OCI-M1 (cell line): Measurements from ENCODE around the gene AK8.
"Not testable (repeated sequence)": the region's sequence is repeated elsewhere in the genome, so short reads cannot be mapped to it uniquely, and the experiment has no call there.

Experiments used
- DNase-seq: peaks from one replicate; lab custom pipeline; 2025; lab: John Stamatoyannopoulos, UW

The AK8 gene

DNA sequence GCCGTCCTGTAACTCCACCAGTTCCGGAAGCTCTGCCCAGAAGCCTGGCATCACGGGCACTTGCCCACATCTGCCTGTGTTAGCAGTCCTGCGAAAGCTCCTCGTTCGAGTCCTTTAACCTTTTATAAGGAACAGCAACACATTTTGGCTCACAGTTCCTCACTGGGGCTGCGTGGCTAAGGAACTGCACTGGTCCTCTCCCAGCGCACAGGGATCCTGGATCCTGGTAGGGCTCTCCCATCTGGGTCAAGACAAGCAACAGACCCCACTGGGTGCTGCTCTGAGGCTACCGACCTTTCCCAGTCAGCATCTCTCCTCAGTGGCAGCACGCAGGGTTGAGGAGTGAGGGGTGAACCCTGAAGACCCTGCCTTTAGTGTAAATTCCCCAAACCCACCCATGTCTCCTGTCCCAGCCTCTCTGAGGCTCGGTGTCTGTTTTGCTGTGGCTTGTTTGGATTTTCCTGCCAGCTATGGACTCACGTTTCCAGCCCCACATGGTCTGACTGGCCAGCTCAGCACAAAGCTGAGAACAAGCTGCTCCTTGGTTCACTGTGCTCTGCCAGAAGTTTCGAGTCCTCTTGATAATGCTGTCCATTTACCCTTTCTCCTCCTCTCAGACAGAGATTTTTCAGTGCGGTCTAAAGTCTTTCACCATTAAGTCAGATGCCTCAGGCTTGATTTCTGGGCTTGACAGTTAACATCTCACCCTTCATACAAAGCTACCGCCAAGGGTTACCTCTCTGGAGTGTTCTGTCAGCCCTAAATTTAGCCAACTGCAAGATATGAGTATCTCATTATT, 80.0 kb downstream of the AK8 start:
- DNase-seq, result peak; percentile 71

DNA sequence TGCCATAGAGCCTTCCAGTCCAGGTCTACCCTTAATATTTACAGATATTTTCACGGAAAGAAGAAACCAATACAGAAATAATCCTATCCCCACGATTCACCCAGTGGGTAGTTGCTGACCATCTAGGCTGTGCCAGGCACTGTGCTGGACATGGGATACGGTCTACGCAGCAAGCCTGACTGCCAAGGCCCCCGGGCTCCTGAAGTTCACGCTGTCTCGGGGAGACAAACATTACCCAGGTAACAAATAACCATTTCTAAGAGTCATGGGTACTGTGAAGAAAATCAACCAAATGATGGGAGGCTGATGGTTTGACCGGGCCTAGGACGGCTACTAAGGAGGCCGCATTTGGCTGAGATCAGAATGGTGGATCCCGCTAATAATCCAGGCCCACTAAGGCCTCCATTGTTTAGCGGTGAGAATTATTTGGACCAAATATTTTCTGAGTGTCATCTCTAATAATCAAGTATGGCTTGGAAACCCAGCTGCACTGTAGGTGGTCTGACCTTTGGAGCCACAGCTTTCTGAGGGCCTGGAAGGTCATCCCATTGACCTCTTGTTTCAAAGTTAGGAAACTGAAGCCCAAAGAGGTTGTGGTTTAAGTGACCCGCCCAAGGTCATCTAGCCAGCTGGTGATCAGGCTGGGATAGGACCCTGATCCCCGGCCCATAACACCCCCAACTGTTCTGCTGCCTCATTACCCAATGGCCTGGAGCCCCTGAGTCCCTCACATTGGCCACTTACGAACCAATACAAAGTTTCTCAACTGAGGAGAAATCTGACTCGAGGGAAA, 82.4 kb downstream of the AK8 start:
- DNase-seq, result no peak

DNA sequence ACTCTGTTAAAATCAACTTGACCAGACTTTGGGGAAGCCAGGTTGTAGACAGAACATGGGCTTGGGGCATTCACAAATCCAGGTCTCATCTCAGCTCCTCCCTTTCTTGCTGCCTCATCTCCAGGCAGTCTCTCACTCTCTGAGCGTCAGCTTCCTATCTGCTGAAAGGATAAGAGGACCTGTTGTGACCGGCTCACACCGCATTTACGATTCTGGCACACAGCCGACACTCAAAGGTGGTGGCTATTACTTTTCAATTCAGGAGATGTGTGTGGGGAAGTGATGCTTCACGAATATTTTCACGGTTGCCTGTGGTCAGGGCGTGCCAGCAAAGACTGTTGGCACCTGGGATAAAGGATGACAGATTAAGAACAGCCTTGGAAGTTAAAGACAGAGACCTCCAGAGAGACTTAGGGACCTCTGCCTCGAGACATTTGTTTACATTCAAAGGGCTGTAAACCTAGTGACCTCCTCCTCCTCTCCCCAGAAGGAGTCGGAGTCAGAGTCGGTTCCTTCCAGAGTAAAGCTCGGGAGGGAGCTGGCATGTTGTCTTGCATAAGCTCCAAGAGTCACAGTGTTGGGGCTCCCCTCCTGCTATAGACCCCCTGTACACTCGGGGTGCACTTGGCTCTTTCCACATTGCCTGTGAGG, 83.2 kb downstream of the AK8 start:
- peak; percentile 65 for DNase-seq

DNA sequence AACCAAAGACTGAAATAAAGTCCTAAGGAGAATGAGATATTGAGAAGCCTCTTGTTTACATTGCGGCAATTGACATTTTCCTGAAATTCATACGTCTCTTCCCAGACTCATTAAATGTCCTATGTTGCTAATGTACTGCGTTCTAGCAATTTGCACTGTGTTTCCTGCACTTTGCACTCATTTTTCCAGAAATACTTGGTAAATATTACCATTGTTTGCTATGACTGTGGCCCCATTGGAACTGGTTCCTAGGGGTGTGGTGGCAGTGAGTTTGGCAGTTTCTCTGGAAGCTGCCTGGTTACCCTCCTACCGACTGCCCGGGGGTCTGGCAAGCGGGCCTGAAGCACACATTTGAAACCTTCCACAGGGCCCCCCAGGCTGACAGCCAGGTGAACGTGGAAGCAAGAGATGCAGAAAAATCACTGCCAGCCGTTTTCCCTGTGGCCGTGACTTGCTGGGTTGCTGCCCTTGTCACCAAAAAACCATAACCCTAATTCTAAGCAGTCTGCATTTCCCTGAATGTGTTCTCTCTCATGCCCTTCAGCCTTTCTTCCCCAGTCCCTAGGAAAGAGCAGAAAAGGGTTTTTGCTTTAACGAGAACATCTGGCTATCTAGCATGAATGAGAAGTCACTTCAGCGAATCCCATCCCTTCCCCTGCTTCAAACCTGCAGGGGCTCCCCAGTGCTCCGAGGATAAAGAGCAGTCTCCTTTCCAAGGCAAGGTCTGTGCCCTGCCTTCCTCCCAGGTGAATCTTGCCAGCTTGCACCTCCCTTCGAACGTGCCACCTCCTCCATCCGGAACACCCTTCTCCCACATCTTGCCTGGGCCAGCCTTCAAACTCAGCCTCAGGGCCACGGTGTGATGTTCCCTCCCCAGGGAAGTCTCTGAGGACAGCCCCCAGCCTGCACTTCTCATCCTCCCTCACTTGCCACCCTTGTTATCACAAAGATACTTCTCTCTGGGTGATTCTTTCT, 84.2 kb downstream of the AK8 start:
- no peak for DNase-seq

DNA sequence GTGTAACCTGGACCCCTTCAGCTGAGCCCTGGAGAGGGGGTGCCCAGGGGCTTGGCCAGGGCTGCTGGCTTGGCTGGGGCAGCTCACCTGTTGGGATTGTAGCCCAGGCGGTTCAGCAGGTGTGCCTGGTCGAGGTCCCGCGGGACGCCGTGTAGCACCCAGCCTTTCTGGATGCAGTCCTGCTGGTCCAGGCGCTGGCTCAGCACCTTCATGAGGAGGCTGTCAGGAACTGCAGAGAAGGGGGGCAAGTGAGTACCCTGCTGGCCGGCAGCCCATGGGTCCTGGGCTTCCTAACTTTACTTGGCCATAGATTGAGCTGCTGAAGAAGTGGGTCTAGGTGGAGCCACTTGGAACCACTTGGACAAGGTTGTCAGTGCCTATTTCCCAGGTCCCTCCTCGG, 85.5 kb downstream of the AK8 start:
- no peak for DNase-seq

DNA sequence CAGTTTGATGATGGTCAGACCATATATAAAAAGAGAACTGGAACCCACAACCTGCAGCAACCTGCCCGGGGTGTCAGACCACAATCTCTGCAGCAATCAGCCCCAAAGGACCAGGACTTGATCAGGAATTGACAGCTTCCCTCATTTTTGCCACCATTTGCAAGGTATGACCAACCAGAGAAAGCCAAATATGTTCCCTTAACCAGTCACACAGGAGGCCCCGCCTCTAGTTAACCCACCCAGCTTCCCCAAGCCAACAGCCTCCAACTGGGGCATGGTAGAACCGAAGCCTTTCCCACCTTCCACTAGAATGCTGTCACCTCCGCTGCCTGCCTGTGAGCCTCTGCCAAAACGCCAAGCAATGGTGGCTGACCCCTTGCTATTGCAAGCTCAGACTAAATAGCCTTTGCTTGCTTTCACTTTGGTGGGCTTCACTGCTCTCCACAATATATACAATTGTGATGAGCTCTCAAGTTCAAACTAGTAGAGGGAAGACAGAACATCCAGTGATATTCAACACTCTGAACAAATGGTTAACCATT, 86.3 kb downstream of the AK8 start:
- no peak for DNase-seq

DNA sequence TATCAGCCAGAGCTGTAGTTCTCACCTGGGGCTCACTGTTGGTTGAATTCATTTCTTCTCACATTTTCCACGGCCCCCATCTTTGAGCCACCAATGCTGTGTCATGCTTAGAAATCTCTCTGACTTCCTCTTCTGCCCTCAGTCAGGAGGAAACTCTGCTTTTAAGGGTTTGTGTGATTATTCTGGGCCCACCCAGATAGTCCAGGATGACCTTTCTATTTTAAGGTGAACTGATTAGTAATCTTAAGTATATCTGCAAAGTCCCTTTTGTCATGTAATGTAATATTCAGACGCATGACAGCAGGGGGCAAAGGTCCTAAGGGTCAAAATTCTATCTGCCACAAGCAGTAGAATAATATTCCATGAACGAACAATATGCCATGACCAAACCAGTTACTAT, 88.4 kb downstream of the AK8 start:
- peak; percentile 83 for DNase-seq

DNA sequence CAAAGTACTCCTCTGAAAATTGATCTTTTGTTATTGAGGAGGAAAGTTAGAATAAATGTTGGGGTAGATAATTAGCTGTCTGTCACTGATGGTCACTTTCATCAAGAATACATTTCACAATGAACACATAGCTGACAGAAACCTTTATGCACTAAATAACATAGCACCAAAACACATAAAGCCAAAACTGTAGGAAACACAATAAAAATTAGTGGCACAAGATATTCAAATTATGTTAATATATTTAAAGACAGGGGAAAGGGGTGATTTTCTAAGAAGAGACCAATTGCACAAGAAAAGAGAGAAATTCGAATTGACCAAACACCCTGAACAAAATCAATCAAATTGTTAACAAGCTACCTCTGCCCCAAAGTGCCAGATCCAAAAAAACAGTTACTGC, 89.7 kb downstream of the AK8 start:
- no peak for DNase-seq

DNA sequence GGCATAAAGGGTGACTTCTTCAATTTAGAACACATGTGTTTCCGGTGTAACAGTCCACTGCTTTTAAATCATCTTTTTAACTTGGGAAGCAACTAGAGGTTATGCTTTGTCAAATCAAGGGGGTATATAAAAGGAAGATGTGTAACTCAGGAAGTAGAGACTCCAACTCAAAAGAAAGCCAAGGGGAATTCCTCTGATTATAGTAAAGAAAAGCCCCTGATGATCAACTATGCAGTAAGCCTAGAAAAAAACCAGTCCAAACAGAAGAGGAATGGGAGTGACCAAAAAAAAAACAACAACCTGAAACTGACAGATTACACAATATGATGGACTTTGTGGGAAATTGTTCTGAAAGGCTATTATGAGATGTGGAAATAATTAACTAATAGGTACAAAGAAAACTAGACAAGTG, 90.3 kb downstream of the AK8 start:
- peak; percentile 36 for DNase-seq

DNA sequence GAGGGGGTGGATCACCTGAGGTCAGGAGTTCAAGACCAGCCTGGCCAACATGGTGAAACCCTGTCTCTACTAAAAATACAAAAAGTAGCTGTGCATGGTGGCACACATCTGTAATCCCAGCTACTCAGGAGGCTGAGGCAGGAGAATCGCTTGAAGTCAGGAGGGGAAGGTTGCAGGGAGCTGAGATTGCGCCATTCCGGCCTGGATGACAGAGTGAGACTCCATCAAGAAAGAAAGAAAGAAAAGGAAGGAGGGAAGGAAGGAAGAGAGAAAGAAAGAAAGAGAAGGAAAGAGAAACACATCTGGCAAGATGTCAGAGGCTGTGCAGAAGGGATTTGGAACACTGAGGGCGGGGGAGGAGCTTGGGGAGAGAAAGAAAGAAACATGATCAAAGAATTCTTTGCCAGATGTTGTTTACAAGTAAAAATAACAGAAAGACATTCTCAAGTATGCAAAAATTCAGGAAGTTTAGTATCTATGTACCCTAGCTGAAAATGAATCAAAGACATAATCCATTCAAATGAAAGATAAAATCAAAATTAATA, 93.7 kb downstream of the AK8 start:
- no peak for DNase-seq

DNA sequence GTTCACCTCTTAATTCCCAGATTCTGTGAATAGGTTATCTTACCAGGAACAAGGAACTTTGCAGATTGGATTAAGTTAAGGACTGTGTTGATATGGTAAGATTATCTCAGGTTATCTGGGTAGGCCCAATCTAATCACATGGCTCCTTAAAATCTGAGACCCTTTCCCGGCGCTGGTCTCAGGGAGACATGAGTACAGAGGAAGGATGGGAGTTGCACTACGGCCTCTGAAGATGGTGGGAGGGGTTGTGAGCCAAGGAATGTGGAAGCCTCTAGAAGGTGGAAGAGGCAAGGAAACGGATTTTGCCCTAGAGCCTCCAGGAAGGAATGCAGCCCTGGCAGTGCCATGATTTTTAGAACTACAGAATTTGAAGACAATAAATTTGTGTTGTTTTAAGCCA, 95.1 kb downstream of the AK8 start:
- no peak for DNase-seq

DNA sequence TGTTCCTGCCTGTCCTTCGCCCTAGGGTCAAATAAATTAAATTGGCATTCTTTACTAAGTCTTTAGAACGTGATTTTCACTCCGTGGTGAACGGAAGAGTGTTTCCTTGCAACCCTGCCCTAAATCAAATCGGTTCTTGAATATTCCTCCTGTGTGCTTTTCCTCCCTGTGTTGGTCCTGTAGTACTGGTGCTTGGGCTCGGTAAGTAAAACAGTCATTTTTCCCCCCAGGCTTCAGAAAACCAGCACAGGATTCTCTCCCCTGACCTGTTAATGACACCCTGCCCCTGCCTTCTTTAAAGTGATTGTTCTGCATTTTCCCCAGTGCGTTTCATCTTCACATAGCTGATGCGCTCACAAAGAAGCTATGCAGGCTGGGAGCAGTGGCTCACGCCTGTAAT, 96.0 kb downstream of the AK8 start:
- DNase-seq, result no peak

DNA sequence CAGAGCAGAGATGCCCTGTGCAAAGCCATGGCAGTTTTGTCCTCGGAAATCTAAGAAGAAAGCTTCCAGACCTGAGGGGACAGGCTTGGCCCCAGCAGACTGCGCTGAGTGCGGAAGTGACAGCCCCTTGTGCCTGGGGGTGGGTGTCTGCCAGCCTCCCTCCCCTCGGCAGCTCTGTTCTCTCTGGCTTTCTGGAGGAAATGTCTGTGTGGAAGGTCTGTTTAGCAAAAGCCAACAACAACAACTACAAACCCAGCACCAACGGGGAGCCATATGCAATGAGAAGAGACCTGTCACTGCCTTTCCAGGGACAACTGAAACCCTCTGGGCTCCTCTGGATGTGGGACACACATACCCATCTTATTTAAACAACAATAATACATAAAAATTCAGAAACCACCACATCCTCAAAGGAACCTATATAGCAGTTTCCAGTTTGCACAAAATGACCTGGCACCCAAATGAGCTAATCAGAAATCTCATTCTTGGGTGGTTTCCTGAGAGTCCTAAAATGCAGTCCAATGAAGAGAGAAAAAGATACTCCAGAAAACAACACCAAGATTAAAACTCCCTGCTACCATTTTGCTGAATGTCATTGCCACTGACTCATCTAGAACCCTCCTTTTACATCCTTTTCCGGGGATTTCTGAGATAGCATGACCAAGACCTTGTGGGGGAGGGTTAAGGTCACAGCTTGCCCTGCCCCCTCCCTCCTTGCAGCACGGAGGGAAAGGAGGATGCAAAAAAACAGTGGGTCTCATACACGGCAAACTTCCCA, 97.7 kb downstream of the AK8 start:
- DNase-seq, result peak; percentile 69

DNA sequence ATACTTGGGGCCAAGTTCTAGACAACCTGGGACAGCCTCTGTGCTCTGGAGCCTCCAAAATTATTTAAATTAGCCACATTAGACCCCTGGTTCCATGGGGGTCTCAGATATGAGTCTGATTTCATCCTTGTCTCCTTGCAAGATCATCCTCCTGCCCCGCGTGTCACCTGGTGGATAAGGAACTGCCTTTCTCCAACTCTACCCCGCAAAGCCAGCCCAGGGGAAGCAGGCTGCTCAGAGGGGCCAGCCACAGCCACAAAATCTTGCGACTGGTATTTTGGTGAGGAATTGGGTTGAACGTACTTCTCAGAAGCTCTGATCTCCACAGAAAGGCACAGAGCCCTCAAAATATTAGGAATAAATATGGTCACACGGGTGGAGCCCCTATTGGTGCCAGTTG, 101.2 kb downstream of the AK8 start:
- no peak for DNase-seq

DNA sequence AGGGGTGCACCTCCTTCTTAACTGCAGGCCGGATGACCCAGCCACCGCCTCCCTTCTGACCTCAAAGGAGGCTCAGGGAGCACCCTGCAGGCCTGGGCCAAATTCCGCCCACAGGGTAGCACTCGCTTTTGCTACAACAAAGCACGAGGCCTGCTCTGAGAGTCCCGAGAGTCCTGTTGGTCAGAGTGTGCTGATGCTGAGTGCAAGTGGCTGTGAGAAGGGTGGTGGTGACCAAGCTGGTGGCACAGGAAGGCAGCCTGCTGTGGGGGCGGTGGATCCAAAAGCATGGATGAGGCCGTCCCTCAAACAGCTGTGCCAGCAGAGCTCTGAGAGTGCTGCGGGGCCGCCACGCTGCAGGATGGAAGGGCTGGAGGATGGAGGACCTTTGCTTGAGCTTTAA, 101.8 kb downstream of the AK8 start:
- no peak for DNase-seq

DNA sequence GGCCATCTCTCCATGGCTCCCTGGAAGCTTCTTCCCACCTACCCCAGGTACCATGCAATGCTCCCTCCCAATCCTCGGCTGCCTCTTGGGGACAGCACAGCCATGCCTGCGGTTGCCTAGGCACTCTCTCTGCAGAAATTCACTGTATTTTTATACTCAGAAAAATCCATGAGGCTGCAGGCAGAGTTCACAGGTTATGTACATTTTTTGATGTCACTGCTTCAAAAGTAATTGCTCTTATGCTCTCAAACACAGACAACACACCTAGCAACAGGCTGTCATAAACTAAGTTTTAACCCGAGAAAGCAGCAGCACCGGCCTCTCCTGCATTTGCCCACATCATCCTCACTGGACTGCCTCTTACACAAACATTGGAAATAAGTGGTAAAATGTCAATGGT, 102.4 kb downstream of the AK8 start:
- no peak for DNase-seq

DNA sequence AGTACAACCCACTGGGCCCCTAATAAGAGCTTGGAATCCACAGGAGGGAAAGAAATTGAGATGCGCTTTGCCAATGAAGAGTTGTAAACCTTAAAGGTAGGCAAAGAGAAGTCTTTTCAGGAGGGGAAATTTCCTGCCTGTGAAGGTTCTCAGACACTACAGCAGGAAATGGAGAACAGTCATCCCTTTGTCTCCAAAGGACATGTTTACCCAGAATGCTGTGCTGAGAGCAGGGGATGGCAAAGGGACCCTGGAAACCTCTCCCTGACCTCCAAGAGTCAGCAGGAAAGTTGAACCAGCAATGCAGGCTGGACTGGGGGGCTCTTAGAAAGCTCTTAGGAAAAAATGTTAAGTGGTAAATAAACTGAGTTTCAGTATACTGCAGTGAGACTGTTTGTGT, 103.2 kb downstream of the AK8 start:
- no peak for DNase-seq

DNA sequence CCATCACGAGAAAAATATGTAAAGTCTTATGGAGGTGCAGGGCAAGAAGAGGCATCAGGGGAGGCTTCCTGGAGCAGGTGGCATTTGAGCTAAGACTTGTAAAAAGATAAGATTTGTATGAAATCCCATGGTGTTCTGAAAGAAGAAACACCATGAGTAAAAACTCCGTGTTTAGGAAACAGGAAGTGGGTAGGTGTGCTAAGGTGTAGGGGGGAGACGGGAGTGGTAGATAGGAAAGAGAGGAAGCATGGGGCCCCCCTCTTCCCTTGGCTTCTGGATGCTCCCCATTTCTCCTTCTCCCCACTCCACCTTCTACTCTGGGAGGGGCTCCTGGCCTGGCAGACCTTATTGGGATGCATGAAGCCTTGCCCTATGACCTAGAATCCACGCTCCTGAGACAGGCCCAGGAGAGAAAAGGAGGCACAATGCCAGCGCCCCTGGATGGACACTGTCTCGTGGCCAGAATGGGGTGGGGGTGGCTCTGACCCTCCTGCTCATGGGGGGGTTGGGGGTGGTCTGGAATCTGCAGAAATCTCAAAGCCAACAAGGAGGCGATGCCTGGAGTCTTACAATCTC, 104.2 kb downstream of the AK8 start:
- no peak for DNase-seq

DNA sequence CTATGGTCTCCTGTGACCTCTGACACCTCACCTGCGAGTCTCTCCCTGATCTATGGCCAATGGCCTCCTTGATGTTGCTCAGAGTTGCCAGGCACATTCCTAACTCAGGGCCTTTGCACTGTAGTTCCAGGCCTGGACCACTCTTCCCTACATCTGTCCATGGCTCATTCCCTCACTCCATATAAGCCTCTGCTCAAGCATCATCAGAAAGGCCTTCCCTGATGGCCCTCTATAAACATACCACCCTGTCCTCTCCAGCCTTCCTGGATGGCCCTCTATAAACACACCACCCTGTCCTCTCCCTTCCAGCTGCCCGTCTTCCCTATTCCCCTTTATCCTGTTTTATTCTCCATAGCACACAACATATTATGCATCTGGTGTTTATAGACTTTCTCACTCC, 105.0 kb downstream of the AK8 start:
- DNase-seq, result no peak

DNA sequence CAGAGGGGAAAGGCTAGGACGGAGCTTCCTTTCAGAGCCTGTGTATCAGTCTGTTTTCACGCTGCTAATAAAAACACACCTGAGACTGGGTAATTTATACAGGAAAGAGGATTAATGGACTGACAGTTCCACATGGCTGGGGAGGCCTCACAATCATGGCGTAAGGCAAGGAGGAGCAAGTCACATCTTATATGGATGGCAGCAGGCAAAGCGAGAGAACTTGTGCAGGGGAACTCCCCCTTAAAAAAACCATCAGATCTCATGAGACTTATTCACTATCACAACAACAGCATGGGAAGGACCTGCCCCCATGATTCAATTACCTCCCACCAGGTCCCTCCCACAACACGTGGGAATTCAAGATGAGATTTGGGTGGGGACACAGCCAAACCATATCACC, 106.3 kb downstream of the AK8 start:
- DNase-seq, result not testable (repeated sequence)
